ENCODE measurements around the gene PROSER3.

Gene PROSER3

DNA sequence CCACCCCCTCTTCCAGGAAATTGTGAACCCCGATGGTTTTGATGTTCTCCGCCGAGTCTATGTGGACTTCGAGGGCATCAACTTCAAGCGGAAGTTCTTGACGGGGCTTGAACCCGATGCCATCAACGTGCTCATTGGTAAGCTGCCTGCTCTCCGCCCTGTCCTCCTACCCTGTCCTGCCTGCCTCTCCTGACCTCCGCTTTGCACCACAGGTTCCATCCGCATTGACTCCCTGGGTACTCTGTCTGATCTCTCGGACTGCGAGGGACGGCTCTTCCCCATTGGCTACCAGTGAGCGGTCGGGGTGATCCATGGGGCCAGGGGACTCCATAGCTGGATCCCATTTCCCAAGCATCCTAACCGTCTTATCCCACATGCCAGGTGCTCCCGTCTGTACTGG, 27.6 kb upstream of the PROSER3 start:
- no peak for FAIRE-seq
- TF ChIP-seq, protein P1, sequence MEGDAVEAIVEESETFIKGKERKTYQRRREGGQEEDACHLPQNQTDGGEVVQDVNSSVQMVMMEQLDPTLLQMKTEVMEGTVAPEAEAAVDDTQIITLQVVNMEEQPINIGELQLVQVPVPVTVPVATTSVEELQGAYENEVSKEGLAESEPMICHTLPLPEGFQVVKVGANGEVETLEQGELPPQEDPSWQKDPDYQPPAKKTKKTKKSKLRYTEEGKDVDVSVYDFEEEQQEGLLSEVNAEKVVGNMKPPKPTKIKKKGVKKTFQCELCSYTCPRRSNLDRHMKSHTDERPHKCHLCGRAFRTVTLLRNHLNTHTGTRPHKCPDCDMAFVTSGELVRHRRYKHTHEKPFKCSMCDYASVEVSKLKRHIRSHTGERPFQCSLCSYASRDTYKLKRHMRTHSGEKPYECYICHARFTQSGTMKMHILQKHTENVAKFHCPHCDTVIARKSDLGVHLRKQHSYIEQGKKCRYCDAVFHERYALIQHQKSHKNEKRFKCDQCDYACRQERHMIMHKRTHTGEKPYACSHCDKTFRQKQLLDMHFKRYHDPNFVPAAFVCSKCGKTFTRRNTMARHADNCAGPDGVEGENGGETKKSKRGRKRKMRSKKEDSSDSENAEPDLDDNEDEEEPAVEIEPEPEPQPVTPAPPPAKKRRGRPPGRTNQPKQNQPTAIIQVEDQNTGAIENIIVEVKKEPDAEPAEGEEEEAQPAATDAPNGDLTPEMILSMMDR (IDR thresholded peaks at IDR 0.05; ENCODE audit: insufficient read depth, missing control alignments), result no peak
- no peak for DNase-seq (ENCODE audit: insufficient read length, low spot score)

DNA sequence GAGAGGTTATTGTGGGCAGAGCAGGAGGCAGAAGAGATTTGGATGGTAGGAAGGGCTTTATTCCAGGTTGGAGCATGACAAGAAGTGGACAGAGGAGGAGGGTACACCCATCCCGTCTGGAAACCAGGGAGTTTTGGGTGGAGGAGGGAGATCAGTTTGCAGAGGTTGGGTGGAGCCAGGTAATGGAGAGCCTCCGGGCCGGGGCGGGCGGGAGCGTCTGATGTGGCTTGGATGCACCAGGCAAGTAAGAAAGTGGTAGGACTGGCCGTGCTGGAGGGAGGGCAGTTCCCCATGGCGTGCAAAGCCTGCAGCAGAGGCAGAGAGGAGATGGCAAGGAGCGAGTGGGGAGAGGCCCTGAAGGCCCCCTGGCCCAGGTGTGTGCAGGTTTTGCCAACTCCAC, 26.6 kb upstream of the PROSER3 start:
- DNase-seq (ENCODE audit: insufficient read length, low spot score) (peak; percentile 12), FAIRE-seq (no peak)
- TF ChIP-seq, protein P1 (IDR thresholded peaks at IDR 0.05; ENCODE audit: insufficient read depth, missing control alignments), result no peak

DNA sequence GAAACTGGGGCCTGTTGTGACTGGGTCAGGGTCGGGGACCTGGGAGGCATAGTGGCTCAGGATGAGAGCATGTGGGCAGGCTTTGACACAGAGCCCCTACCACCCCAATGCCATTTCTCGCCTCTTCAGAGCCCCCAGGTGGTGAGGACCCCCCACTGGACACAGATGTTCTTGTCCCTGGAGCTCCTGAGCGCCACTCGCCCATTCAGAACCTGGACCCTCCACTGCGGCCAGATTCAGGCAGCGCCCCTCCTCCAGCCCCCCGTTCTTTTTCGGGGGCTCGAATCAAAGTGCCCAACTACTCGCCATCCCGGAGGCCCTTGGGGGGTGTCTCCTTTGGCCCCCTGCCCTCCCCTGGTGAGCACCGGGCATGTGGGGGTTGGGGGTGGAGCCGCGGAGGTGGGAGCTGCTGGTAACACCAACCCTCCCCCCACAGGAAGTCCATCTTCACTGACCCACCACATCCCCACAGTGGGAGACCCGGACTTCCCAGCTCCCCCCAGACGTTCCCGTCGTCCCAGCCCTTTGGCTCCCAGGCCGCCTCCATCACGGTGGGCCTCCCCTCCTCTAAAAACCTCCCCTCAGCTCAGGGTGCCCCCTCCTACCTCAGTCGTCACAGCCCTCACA, 26.1 kb upstream of the PROSER3 start:
- TF ChIP-seq, protein P1 (IDR thresholded peaks at IDR 0.05; ENCODE audit: insufficient read depth, missing control alignments), result no peak
- DNase-seq (ENCODE audit: insufficient read length, low spot score), result peak; percentile 15
- FAIRE-seq, result no peak

DNA sequence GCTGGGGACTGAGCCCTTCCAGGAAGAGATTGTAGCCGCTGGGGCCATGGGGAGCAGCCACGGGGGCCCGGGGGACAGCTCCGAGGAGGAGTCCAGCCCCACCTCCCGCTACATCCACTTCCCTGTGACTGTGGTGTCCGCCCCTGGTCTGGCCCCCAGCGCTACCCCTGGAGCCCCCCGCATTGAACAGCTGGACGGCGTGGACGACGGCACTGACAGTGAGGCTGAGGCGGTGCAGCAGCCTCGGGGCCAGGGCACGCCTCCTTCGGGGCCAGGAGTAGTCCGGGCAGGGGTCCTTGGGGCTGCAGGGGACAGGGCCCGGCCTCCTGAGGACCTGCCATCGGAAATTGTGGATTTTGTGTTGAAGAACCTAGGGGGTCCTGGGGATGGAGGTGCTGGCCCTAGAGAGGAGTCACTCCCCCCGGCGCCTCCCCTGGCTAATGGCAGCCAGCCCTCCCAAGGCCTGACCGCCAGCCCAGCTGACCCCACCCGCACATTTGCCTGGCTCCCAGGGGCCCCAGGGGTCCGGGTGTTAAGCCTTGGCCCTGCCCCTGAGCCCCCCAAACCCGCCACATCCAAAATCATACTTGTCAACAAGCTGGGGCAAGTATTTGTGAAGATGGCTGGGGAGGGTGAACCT, 25.3 kb upstream of the PROSER3 start:
- FAIRE-seq, result no peak
- peak; percentile 20 for DNase-seq (ENCODE audit: insufficient read length, low spot score)
- TF ChIP-seq, protein P1 (IDR thresholded peaks at IDR 0.05; ENCODE audit: insufficient read depth, missing control alignments), result no peak

DNA sequence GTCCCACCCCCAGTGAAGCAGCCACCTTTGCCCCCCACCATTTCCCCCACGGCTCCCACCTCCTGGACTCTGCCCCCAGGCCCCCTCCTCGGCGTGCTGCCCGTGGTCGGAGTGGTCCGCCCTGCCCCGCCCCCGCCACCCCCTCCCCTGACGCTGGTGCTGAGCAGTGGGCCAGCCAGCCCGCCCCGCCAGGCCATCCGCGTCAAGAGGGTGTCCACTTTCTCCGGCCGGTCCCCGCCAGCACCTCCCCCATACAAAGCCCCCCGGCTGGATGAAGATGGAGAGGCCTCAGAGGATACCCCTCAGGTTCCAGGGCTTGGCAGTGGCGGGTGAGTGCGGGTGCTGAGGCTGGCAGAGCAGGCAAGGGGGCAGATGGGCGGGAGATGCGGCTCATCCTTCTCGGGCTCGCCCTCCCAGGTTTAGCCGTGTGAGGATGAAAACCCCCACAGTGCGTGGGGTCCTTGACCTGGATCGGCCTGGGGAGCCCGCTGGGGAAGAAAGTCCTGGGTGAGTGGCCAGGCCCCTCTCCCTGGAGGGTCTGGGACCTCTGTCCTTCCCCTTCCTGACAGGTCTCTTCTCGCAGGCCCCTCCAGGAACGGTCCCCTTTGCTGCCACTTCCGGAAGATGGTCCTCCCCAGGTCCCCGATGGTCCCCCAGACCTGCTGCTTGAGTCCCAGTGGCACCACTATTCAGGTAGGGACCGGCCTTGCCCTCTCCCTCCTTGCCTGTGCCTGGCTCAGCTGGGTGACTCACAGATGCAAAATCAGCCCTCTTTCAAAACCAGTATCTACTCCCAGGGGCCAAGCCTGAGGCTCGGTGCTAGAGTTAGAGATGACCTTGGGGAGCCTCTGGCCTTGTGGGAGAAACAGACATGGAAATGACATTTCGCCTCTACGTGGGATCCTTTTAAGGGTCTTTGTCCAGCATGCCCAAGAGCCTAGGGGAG, 24.5 kb upstream of the PROSER3 start:
- DNase-seq (ENCODE audit: insufficient read length, low spot score) (no peak), FAIRE-seq (no peak)
- TF ChIP-seq, protein P1 (IDR thresholded peaks at IDR 0.05; ENCODE audit: insufficient read depth, missing control alignments), result no peak

DNA sequence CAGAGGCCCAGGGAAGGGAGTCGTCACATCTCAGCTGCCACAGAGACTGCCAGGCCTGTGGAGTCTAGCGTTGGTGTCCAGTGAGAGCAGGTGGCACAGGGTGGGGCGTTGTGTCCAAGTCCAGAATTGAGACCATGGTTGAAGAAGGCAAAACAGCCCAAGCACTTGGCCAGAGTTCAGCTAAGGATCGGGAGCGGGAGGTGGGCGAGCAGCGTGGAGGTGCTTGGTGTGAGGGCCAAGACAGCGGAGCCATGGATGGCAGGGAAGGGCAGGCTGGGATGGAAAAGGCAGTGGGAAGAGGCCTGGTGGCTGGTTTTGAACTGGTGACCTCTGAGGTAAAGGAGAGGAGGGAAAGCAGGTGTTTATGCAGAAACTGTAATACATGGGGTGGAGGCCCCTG, 23.7 kb upstream of the PROSER3 start:
- TF ChIP-seq, protein P1 (IDR thresholded peaks at IDR 0.05; ENCODE audit: insufficient read depth, missing control alignments), result no peak
- FAIRE-seq, result no peak
- no peak for DNase-seq (ENCODE audit: insufficient read length, low spot score)

All from D721Med (cell line).